H1 (cell line): Measurements from ENCODE around the gene CST7. TPM values are rescaled to one million over a fixed set of nuclear protein-coding genes. Genes with fewer than 3 reads are reported as not detected.

Experiments used
- CTBP2 ChIP-seq: IDR thresholded peaks from 2 replicates; pipeline ENCODE4 v1.7.0; 2011; ENCODE audit warnings: borderline replicate concordance, mild to moderate bottlenecking, moderate library complexity, mixed read lengths, low read length; ENCODE audit not compliant: insufficient read depth, insufficient read length
- E2F6 ChIP-seq: IDR thresholded peaks from 2 replicates; pipeline ENCODE4 v1.6.1; 2012; ENCODE audit warnings: inconsistent platforms
- FOSL1 ChIP-seq: IDR thresholded peaks from 2 replicates; pipeline ENCODE4 v1.6.1; 2011; ENCODE audit warnings: mild to moderate bottlenecking, low read depth, low read length, moderate library complexity; ENCODE audit not compliant: insufficient read depth
- HDAC6 ChIP-seq: IDR thresholded peaks from one replicate; pipeline ENCODE4 v1.7.1; 2012; ENCODE audit warnings: low read depth, mild to moderate bottlenecking, inconsistent platforms, low read length, moderate library complexity
- KDM5A ChIP-seq: fragments of 200-600 bp; IDR thresholded peaks from 2 replicates; pipeline ENCODE4 v1.7.1; 2012; ENCODE audit warnings: mild to moderate bottlenecking, low read length, inconsistent platforms, mixed read lengths
- TAF1 ChIP-seq: IDR thresholded peaks from 2 replicates; pipeline ENCODE4 v1.6.1; 2011; ENCODE audit warnings: mild to moderate bottlenecking, low read depth, low read length
- polyA plus RNA-seq, 7 experiments: library from polyadenylated mRNA; depleted of rRNA in 3 of 7; stranded (reverse) in 5 of 7; unstranded in 2 of 7; fragments of >200 nt in 5 of 7; fragments of 200-250 nt in 2 of 7; gene quantifications; 1 replicate in 5 of 7; 2 replicates in 1 of 7; 4 replicates in 1 of 7; pipeline versions ENCODE4 v1.2.1 to v1.2.3, GENCODE V29; 2011 to 2013; ENCODE audit warnings: missing spikeins in 2 of 7, mixed read lengths in 2 of 7
- total RNA-seq: library from RNA; stranded (reverse); fragmentation: NEBNext Ultra II Directional; extraction: Animal tissue kit (Norgen Biotek cat#: 25700); gene quantifications from 2 replicates; pipeline ENCODE4 v1.2.1, GENCODE V29; 2021

CST7 gene
- total and polyA plus RNA-seq, 2 of the 8 experiments (the other 6 are each of a cell fraction or from before 2014, with no cell fraction given): not detected

- TF ChIP-seq E2F6: no peak
- no peak for TF ChIP-seq FOSL1
- no peak for TF ChIP-seq CTBP2
- TF ChIP-seq TAF1: no peak
- no peak for TF ChIP-seq HDAC6
- TF ChIP-seq KDM5A: no peak
Observed at GRCh38 chr20:24965065-24965919, 16.2 kb downstream of the CST7 start (continued).
